GM21390 (cell line): ENCODE results near the gene FLYWCH2.
"Not testable (repeated sequence)": the region's sequence is repeated elsewhere in the genome, so short reads cannot be mapped to it uniquely, and the experiment has no call there.

Source experiments
- ATAC-seq: cut with Tn5 transposase; IDR thresholded peaks from one replicate; pipeline ENCODE4 v1.9.1; 2021; ENCODE audit not compliant: unreplicated experiment

FLYWCH2 gene

DNA sequence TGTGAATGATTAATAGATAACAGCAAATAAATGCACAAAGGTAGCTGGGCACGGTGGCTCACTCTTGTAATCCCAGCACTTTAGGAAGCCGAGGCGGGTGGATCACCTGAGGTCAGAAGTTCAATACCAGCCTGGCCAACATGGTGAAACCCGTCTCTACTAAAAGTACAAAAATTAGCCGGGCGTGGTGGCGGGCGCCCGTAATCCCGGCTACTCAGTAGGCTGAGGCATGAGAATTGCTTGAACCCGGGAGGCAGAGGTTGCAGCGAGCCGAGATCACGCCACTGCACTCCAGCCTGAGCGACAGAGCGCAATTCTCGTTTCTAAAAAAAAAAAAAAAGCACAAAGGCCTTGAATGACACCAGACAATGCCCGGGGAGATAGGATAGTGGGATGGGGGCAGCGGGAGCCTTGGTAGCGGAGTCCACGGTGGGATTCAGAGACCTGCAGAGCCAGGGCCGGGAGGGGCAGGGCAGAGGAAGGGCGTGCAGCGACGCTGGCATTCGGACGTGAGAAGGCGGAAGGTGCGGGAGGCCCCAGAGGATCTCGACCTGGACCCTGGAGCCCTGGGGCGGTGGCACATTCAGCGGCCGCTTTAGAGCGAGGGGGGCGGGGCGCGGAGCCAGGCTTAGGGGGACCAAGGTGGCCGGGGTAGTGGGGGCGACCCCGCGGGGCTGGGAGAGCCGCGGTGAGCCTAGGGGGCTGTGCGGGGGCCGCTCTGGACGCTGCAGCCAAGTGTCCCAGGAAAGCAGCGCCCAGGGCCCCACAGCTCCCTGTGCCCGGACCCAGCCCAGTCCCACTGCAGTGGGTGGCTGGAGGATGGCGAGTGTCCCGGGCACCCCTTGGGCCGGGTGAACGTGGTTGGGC lies 999 bp upstream of the FLYWCH2 start:
- peak; percentile 17 for ATAC-seq

DNA sequence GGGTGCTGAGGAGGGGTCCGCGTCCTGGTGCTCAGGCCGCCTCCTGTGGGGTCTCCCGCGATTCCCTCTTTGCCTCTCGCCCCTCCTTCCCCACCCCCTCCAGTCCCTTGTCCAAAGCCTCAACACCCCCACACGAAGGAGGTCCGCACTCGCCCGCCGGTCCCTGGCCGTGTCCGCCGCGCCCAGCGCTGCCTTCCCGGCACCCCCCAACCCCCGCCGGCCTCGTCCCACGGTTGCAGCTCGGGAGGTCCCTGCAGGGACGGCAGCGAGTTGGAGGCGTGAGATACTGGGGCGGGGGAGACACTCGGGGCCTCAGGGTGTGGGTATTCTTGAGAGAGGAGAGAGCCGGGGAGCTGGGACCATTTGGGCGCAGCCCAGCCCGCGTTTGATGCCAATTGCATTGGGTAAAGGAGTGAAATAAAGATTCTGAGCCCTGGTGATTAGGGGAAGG lies 468 bp downstream of the FLYWCH2 start:
- ATAC-seq: peak; percentile 5

DNA sequence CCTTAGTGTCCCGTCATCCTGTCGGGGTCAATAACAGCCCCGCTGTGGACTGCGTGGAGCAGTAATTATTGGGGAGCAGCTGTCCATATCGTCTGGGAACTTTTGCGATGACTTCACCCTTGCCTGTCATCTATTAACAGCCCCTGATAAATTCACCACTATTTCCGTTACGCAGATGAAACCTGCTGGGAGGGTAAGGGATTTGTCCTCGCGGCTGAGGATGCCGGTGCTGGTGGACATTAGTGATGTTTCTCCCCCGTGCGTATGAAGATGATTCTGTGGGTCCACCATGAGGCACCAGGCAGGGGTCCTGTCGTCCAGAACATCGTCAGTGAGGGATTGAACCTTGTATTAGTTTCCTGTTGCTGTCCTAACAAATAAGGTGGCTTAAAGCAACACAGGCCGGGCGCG lies 1.0 kb downstream of the FLYWCH2 start:
- no peak for ATAC-seq

DNA sequence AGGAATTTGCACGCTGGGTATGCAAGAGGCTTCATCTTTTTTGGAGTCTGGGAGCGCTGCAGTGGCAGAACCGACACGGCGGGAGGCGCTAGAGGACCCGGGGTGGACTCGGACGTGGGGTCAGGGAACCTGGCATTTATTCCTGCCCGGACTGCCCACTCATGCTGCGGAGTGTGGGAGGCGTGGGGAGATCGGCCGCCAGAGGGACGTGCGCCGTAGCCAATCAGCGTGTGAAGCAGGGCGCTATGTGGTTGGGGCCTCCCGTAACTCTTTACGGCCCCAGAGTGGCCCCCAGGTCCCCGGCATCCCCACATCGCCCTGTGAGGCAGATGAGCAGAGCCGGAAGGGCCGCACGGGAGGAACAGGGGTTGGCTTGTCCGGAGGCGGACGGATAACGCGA lies 11.2 kb downstream of the FLYWCH2 start:
- ATAC-seq: no peak

DNA sequence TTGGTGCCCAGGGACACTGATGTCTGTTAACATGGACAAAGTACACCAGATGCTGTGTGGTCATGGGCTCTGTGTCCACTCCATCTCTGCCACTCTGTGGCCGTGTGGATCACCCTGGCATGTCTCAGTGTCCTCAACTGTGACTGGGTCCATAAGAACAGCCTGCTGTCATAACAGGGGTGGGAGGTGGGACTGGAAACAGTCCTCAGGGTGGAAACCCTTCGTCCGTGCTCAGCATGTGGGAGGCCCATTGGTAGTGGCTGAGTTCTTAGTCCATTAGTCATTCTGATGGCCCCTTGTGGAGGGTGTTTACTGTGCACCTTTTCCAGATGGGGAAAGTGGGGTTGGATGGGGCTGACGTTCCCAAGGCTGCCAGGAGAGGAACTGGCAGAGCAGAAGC lies 12.8 kb downstream of the FLYWCH2 start:
- ATAC-seq: no peak

GRCh38 chr16:2896480-2897010 lies 13.5 kb downstream of the FLYWCH2 start:
- no peak for ATAC-seq

GRCh38 chr16:2897110-2897509 lies 14.1 kb downstream of the FLYWCH2 start:
- ATAC-seq: no peak

DNA sequence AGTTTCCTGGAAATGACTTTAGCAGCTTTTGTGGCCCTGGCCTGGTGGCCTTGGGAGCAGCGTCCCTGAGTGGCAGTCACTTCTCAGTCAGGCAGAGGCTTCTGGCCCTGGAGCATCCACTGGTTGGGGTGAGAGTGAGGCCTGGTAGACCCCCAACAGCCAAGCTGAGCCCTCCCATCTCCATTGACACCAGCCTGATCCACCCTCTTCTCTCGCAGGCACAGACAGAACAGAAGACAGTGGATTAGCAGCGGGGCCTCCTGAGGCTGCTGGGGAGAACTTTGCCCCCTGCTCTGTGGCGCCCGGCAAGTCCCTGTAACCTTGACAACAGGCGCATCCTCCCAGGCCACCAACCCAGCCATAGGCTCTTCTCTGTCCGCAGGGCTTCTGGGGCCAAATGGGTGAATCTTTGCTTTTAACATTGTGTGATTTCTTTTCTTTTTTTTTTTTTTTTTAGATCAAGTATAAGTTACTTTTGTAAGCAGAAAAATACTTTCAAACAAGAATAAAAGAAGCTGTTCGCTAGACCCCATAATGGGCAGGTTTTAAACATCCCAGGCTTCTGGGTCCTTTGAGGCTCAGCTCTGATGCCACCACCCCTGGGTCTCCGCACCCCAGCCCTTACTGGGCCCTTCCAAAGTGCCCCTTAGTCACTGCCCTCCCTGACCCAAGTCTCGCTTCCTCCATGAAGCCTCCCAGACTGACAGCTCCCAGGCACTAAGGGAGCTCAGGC lies 16.0 kb downstream of the FLYWCH2 start:
- ATAC-seq: no peak

GRCh38 chr16:2899564-2900072 lies 16.6 kb downstream of the FLYWCH2 start:
- no peak for ATAC-seq

DNA sequence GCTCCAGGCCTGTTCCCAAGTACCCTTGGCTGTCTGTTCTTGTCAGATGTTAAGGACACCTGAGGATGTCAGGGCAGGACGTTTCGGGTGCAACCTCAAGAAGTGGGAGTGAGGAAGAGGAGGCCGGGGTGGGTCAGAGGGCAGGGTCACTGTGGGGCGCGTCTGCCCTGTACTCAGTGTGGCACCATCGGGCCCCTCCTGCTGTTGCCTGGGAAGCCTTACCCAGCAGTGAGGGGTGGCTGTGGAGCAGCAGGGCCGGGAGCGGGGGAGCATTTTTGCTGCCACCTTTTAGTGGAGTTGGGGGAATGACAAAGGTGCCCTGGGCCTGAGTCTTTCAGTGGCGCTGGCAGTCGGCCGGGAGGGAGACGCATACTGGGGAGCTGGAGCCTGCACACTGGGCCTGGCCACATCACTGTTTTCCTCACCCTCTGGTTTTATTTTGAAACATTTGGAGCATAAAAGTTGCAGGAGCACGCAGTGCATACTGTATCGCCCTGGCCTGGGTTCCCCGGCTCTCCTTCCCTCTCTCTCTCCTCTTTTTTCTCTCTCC lies 17.6 kb downstream of the FLYWCH2 start:
- no peak for ATAC-seq

DNA sequence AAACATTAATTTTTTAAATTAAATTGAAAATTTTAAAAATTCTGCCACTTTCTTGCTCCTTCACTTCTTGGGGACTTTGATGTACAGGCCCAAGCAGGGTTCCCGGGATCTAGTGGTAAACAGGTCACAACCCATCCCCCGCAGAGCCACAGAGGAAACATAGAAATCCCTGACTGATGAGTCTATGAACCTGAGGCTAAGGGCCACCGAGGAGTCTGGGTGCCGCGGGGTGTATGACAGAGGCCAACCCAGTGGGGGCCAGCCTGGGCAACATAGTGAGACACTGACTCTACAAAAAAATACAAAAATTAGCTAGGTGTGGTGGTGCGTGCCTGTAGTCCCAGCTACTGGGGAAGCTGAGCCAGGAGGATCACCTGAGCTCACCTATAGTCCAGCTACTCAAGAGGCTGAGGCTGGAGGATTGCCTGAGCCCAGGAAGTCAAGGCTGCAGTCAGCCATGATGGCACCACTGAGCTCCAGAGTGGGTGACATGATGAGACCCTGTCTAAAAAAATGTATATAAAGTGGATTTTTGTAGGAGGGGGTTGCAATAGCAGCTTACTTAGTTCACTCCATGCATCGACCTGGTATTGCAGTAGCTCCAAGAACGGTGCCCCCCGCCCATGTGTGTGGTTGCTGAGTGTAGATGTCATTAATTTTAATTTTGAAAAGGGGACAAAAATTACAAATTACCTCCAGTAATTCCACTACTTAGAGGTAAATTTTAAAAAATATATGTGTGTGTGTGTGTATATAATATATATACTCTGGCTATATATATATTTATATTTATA lies 19.5 kb downstream of the FLYWCH2 start:
- no peak for ATAC-seq

DNA sequence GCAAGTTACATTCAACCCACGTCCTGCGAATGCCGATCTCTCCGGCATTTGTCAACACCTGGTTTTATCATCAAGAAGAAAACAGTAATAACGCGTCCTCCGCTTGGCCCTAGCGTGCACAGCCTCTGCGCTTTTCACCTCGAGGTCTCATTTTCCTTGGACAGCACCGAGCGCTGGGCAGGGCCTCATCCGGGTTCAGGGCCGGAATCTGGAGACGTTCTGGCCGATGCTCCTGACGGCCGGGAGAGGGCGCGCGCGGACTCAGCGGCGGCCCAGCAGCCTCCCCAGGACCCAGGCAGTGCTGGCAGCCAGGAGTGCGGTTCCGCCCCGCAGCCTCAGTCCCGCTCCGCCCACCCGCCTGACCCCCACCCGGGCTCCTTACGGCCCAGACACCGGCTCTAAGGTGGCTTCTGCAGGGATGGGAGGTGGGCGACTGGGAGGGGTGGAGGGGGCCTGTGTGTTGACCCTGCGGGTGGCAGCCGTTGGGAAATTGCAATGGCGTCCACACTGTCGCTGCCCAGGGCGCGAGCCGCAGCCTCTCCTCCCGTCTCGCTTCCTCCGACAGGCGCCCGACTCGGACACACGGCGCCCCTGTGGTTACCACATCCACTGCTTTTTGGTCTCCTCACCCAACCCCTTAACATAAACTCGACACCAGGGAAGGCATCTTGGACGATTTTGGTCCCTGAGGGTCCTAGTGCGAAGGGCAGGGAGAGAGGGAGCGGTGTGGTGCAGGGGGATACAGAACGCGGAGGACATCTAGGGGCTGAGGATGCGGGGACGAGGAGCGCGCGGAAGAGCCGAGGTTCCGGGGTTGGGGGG lies 21.3 kb downstream of the FLYWCH2 start:
- peak; percentile 40 for ATAC-seq

DNA sequence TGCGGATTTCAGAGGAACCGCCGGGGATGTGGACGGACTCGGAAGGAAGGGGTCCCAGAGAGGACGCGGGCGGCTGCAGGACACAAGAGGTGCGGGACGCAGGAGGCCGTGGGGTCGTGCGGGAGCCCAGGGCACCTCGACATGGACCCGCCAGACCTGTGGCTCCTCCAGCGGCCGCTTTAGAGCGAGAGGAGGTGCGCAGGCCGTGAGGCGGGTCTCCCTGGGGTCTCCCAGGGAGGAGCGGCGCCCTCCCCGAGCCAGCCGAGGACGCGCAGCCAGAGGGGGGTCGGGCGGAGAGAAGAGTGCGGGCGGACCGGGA lies 21.9 kb downstream of the FLYWCH2 start:
- ATAC-seq: peak; percentile 2

GRCh38 chr16:2905241-2905987 lies 22.4 kb downstream of the FLYWCH2 start:
- peak; percentile 62 for ATAC-seq

DNA sequence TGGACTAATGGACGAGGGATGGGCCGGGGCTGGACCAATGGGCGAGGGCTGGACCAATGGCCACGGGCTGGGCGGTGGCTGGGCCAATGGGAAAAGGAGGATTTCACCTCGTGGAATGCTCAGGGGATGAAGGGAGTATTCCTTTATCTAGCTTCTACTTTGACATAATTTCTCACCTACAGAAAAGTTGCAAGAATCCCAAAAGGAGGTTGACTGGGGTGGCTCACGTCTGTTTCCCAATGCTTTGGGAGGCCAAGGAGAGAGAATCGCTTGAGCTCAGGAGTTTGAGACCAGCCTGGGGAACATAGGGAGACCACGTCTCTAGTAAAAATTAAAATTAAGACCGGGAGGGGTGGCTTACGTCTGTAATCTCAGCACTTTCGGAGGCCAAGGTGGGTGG lies 23.0 kb downstream of the FLYWCH2 start:
- ATAC-seq: no peak

GRCh38 chr16:2907084-2907753 lies 24.2 kb downstream of the FLYWCH2 start:
- not testable (repeated sequence) for ATAC-seq

DNA sequence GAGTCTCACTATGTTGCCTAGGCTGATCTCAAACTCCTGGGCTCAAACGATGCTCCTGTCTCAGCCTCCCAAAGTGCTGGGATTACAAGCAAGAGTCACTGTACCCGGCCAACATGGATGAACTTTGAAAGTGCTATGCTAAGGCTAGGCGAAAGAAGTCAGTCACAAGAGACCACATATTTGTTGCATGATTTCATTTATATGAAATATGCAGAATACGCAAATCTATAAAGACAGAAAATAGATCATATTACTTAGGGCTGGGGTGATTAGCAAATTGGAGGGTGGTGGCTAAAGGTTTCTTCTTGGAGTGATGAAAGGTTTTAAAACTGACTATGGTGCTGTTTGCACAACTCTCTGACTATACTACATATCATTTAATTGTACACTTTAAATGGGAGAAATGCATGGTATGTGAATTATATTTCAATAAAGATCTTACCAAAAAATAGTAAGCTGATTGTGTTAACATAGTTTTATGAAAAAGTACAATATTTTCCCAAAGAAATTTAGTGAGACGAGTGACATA lies 27.5 kb downstream of the FLYWCH2 start:
- no peak for ATAC-seq

DNA sequence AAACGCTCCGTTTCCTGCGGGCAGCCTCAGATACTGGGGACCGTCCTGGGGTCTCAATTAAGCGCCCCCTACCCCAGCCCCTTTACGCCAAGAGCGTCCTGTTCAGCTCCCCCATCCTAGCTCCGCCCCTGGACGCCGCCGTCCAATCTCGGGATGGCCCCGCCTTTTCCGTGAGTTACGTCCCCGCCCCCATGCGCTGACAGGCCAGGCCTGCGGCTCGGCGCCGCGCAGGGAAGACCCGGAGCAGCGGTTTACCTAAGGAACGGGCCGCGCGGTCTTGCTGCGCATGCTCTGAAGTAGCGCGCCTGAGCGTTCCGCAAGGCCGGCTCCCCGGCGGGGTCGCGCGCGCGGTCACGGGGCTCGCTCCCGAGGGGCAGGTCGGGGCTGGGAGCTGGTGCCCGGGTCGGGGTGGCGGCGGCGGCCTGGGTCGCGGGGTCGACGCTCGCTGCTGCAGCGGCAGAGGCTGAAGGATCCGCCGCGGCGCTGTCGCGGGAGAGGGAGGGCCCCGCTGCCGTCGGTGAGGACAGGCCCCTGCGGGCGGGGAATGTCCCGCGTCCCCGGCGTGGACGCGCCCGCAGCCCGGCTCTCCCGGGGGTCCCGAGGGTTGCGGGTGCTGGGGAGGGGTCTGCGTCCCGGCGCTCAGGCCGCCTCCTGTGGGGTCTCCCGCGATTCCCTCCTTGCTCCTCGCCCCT lies 28.8 kb downstream of the FLYWCH2 start, which contains the start of gene FLYWCH1:
Gene FLYWCH1 (plus strand): TSS at position 294 of the 692 bp plus-strand sequence. CDS start 17,755 bp downstream, outside the sequence.
- peak; percentile 90 for ATAC-seq
